Stomach smooth muscle (tissue), 2 donors: ENCODE data around the gene VDAC2.

Source experiments
- H3K27ac ChIP-seq: one replicate; pipeline ENCODE4 v1.7.0; 2013; ENCODE audit warnings: mild to moderate bottlenecking, low read length, inconsistent platforms
- H3K27me3 ChIP-seq, 2 donors: one replicate each; pipeline ENCODE4 v1.7.0; 2013; ENCODE audit warnings: low read length in 2 of 2; ENCODE audit not compliant: insufficient read depth in 2 of 2, control insufficient read depth in 1 of 2
- H3K36me3 ChIP-seq, 2 donors: one replicate each; pipeline ENCODE4 v1.7.0; 2013; ENCODE audit warnings: low read length in 2 of 2; ENCODE audit not compliant: control insufficient read depth in 2 of 2, insufficient read depth in 2 of 2
- H3K4me1 ChIP-seq: one replicate; pipeline ENCODE4 v1.7.0; 2013; ENCODE audit warnings: low read length; ENCODE audit not compliant: control insufficient read depth, insufficient read depth
- H3K4me3 ChIP-seq, 2 donors: one replicate each; pipeline ENCODE4 v1.7.0; 2013; ENCODE audit warnings: low read length in 2 of 2
- H3K9ac ChIP-seq, 2 donors: one replicate each; pipeline ENCODE4 v1.7.0; 2013; ENCODE audit warnings: low read length in 2 of 2, mild to moderate bottlenecking in 1 of 2
- H3K9me3 ChIP-seq, 2 donors: one replicate each; pipeline ENCODE4 v1.7.0; 2013; ENCODE audit warnings: low read length in 2 of 2; ENCODE audit not compliant: control insufficient read depth in 2 of 2
- donor health status: healthy.
- donor health status: Pancreatic carcinoma.

VDAC2 gene

DNA sequence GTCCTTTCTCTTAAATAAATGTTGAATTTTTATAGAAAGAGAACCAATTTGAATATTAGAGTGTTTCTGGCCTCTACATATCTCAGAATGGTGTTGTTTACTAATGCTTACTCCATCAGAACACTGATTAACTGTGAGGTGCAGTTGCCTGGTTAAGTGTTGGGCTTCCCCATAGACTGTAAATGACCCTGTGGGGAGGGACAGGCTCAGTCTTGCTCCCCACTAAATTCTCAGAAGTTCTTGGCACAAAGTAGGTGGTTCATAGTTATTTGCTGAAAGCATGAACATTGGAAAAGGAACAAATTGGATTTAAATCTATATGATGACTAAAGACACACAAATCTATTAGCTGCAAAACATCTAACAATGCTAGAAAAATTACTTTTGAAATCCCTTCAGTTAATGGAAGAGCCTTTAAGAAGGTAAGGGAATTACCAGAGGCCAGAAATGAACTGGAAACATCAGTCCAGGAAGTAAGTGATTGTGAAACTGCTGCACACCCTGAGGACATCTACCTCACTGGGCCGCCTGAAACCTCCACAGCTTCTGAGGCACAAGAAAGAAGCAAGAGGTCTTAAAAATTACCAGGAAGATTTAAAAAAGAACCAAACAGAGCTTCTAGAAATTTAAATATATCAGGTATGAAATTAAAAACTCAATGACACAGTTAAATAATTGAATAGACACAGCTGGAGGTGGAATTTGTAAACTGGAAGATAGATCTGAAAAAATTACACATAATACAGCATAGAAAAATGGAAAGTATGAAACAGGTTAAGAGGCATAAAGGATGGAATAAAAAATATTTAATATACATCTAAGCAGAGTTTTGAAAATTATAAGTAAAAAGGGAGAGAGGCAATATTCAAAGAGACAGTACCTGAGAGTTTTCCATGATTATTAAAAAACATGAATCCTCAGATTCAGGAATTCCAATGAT, 43.0 kb downstream of the VDAC2 start:
- peaks cover 4 to 21% of the 10 kb centered on the region in 2 donors for H3K9me3 ChIP-seq
- no peaks in the 10 kb centered on the region for H3K36me3 ChIP-seq
- no peaks in the 10 kb centered on the region for H3K4me1 ChIP-seq
- H3K27me3 ChIP-seq, result no peaks in the 10 kb centered on the region
- H3K4me3 ChIP-seq, result no peak overlapping the region
- no peak overlapping the region for H3K9ac ChIP-seq
- H3K27ac ChIP-seq, result no peak overlapping the region

DNA sequence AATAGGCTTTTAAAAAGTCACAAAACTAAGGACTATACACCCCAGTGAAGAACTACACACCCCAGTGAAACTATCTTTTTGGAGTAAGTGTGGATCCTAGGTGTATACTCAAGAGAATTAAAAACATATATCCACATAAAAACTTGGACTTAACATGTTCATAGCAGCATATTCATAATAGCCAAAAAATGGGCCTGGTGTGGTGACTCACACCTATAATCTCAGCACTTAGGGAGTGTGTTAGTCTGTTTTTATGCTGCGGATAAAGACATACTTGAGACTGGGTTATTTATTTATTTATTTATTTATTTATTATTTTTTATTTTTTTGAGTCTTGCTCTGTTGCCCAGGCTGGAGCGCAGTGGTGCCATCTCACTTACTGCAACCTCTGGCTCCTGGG, 44.1 kb downstream of the VDAC2 start:
- Histone ChIP-seq H3K4me3 (no peak overlapping the region), H3K9me3 (peaks cover 4 to 21% of the 10 kb centered on the region in 2 donors), H3K27me3 (no peaks in the 10 kb centered on the region), H3K36me3 (no peaks in the 10 kb centered on the region), H3K9ac (no peak overlapping the region), H3K27ac (no peak overlapping the region), H3K4me1 (no peaks in the 10 kb centered on the region)

- H3K27me3 ChIP-seq, result no peaks in the 10 kb centered on the region
- H3K4me1 ChIP-seq, result no peaks in the 10 kb centered on the region
- H3K9me3 ChIP-seq, result no peaks in the 10 kb centered on the region
- no peak overlapping the region for H3K9ac ChIP-seq
- no peaks in the 10 kb centered on the region for H3K36me3 ChIP-seq
- no peak overlapping the region for H3K4me3 ChIP-seq
- no peak overlapping the region for H3K27ac ChIP-seq
Measured at GRCh38 chr10:75260990-75261389, 50.4 kb downstream of the VDAC2 start.

DNA sequence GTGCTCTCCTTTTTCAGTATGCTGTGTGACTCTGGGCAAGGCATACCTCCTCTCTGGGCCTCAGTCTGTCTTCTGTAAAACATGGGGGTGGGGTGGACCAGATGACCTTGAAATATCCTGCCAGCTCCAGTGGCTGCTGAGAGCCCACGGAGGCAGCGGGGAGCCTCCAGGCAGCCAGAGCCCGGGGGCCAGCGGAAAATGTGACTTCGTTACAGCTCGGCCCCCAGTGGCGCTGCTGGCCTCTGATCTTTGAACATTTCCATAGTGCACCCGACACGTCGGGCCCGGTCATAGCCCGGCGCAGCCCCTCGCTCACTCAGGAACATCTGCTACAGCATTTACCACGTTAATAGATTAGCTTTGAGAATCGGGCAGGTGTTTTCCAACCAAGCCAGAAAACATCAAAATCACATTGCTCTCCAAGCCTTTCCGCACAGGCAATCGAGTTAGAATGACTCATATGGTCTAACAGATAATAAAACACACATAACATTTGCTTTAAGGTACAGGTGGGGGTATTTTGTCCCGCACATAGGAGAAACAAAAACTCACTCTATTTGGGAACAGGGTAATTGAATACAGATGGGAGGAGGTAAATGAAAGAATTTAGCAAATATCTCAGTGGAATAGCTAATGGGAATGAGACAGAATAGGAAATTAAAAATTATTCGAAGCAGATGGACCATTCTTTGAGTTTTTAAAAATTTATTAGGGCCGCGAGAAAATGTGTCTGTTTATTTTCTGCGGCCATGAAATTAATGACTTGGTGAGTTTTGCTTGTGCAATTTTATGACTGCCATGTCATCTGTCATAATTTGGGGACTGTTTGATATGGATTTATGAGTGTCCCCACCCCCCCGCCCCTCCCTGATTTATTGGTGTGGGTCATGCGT, 51.5 kb downstream of the VDAC2 start:
- Histone ChIP-seq H3K4me1 (no peaks in the 10 kb centered on the region), H3K27ac (no peak overlapping the region), H3K27me3 (no peaks in the 10 kb centered on the region), H3K9ac (no peak overlapping the region), H3K36me3 (no peaks in the 10 kb centered on the region), H3K4me3 (no peak overlapping the region), H3K9me3 (no peaks in the 10 kb centered on the region)

DNA sequence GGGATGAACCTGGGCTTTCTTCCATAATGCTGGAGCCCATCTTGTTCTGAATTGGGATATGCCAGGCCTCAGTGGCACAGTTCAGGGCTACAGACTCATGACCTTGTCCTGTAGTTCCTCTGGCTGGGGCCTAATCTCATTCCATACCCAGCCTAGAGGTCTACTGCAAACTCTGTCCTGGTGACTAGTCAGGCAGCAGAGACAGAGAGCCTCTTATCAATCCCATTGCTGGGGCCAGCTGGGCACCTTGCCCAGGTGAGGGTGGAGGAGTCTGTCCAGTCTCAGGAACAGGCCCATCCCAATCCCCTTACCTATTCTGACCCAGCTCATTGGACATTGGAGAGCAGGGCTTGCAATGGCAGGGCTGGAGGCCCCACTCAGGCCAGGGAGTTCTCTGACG, 53.2 kb downstream of the VDAC2 start:
- Histone ChIP-seq H3K27me3 (no peaks in the 10 kb centered on the region), H3K9me3 (no peaks in the 10 kb centered on the region), H3K36me3 (no peaks in the 10 kb centered on the region), H3K27ac (no peak overlapping the region), H3K4me1 (no peaks in the 10 kb centered on the region), H3K9ac (no peak overlapping the region), H3K4me3 (no peak overlapping the region)

DNA sequence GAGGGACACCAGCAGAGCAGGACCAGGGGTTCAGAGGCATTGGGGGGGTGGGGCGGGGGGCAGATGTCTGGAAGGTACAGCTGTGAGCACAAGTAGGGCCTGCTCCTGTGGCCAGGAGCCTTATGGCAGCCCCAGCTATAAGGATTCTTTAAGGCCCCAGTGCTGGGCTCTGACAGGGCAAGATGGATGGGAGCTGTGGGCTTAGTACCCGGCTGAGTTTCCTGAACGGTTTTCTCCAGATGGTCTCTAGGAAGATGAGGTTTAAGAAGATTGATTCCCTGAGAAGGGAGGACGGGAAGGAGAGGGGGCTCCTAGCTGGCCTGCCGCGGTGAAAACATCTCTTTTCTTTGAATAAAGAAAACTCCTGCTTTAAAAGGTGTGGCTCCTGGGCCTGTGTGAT, 55.3 kb downstream of the VDAC2 start:
- no peaks in the 10 kb centered on the region for H3K27me3 ChIP-seq
- no peak overlapping the region for H3K4me3 ChIP-seq
- H3K36me3 ChIP-seq, result no peaks in the 10 kb centered on the region
- no peak overlapping the region for H3K27ac ChIP-seq
- no peaks in the 10 kb centered on the region for H3K9me3 ChIP-seq
- H3K9ac ChIP-seq, result no peak overlapping the region
- H3K4me1 ChIP-seq, result no peaks in the 10 kb centered on the region

DNA sequence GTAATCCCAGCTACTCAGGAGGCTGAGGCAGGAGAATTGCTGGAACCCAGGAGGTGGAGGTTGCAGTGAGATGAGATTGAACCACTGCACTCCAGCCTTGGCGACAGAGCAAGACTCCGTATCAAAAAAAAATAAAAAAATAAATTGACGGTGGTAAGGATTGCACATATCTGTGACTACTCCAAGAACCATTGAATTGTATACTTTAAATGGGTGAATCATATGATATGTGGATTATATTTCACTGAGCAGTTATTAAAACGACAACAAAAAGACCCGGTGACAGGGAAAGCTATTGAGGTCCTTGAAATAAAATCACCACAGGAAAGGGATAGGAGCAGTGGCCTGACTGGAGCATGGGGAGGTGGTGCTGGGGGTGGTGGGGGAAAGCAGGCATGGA, 56.3 kb downstream of the VDAC2 start:
- Histone ChIP-seq H3K9ac (no peak overlapping the region), H3K27me3 (no peaks in the 10 kb centered on the region)

DNA sequence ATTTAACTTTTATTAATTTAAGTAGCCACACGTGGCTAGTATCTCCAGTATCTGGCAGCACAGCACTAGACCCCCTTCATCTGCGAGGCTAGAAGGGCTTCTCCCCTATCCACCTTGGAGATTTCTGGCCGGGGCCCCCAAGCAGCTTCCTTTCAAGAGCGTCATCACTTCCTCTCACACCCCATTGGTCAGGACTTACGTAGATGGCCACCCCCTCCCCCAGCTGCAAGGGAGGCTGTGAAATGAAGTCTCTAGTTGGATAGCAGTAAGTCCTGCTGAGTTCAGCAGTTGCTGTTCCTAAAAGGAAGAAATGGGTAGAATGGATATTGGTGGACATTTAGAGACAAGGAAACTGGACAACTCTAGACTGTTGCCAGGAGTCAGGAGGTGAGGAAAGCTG, 59.0 kb downstream of the VDAC2 start:
- H3K4me3 ChIP-seq, result no peak overlapping the region

More for the DNA sequence above, 56.3 kb downstream of the VDAC2 start:
- Histone ChIP-seq H3K27ac (no peak overlapping the region), H3K4me3 (no peak overlapping the region), H3K9me3 (no peaks in the 10 kb centered on the region), H3K4me1 (no peaks in the 10 kb centered on the region), H3K36me3 (no peaks in the 10 kb centered on the region)

GRCh38 chr10:75272094-75272493, 61.5 kb downstream of the VDAC2 start:
- Histone ChIP-seq H3K4me1 (no peaks in the 10 kb centered on the region), H3K4me3 (no peak overlapping the region), H3K27me3 (no peaks in the 10 kb centered on the region), H3K27ac (no peak overlapping the region), H3K36me3 (no peaks in the 10 kb centered on the region), H3K9ac (no peak overlapping the region), H3K9me3 (no peaks in the 10 kb centered on the region)

More for the DNA sequence above, 59.0 kb downstream of the VDAC2 start:
- no peaks in the 10 kb centered on the region for H3K9me3 ChIP-seq
- no peaks in the 10 kb centered on the region for H3K36me3 ChIP-seq
- H3K27me3 ChIP-seq, result no peaks in the 10 kb centered on the region
- H3K9ac ChIP-seq, result no peak overlapping the region
- no peaks in the 10 kb centered on the region for H3K4me1 ChIP-seq
- H3K27ac ChIP-seq, result no peak overlapping the region

- no peaks in the 10 kb centered on the region for H3K36me3 ChIP-seq
- no peak overlapping the region for H3K4me3 ChIP-seq
- no peaks in the 10 kb centered on the region for H3K9me3 ChIP-seq
- H3K9ac ChIP-seq, result no peak overlapping the region
- H3K27ac ChIP-seq, result no peak overlapping the region
- H3K4me1 ChIP-seq, result no peaks in the 10 kb centered on the region
- H3K27me3 ChIP-seq, result no peaks in the 10 kb centered on the region
Measured at GRCh38 chr10:75272896-75273295, 62.3 kb downstream of the VDAC2 start.
